RWPE2 (cell line): ENCODE measurements around the gene SLC5A10.

ENCODE experiments used
- ATAC-seq: fragments of 200-7000 bp; cut with Tn5 transposase; 3 replicates; pipeline ENCODE4 v1.9.1; 2021; ENCODE audit warnings: low read depth
- DNase-seq: peaks from one replicate; pipeline ENCODE4 v3.0.0-alpha.2; 2020; ENCODE audit warnings: low spot score
- H3K27ac ChIP-seq: fragments of 450-650 bp; 2 replicates; pipeline ENCODE4 v1.5.1; 2017; ENCODE audit warnings: mild to moderate bottlenecking; ENCODE audit not compliant: poor library complexity, severe bottlenecking
- H3K27me3 ChIP-seq: fragments of 250-450 bp; sonication (Bioruptor Pico); 2 replicates; pipeline ENCODE4 v1.5.1; 2021; ENCODE audit warnings: mild to moderate bottlenecking, moderate library complexity; ENCODE audit not compliant: insufficient read depth, poor library complexity, severe bottlenecking
- H3K36me3 ChIP-seq: fragments of 250-450 bp; sonication (Bioruptor Pico); 2 replicates; pipeline ENCODE4 v1.5.1; 2020; ENCODE audit warnings: low read depth, mild to moderate bottlenecking, moderate library complexity
- H3K4me1 ChIP-seq: fragments of 250-450 bp; sonication (Bioruptor Pico); 2 replicates; pipeline ENCODE4 v1.5.1; 2021; ENCODE audit warnings: mild to moderate bottlenecking, moderate library complexity; ENCODE audit not compliant: insufficient read depth, poor library complexity, severe bottlenecking
- H3K4me3 ChIP-seq: fragments of 250-450 bp; sonication (Bioruptor Pico); 2 replicates; pipeline ENCODE4 v1.5.1; 2021; ENCODE audit warnings: mild to moderate bottlenecking, moderate library complexity; ENCODE audit not compliant: severe bottlenecking
- H3K9me3 ChIP-seq: fragments of 250-450 bp; sonication (Bioruptor Pico); 2 replicates; pipeline ENCODE4 v1.5.1; 2021; ENCODE audit warnings: mild to moderate bottlenecking, moderate library complexity; ENCODE audit not compliant: severe bottlenecking
- CTCF ChIP-seq: fragments of 450-650 bp; IDR thresholded peaks from one replicate; pipeline ENCODE4 v1.5.1; 2017; ENCODE audit warnings: mild to moderate bottlenecking, moderate library complexity; ENCODE audit not compliant: poor library complexity, severe bottlenecking

SLC5A10 gene

GRCh38 chr17:18993905-18994526, 42.1 kb downstream of the SLC5A10 start:
- no peak for TF ChIP-seq CTCF
- no peak for DNase-seq
- H3K4me1 ChIP-seq: no peaks in the 10 kb centered on the region
- no peak for ATAC-seq
- peaks cover 5% of the 10 kb centered on the region for H3K9me3 ChIP-seq
- no peak overlapping the region for H3K27ac ChIP-seq
- H3K36me3 ChIP-seq: peaks cover 50% of the 10 kb centered on the region
- no peaks in the 10 kb centered on the region for H3K27me3 ChIP-seq
- H3K4me3 ChIP-seq: no peak overlapping the region

- Histone ChIP-seq H3K27ac (no peak overlapping the region), H3K27me3 (no peaks in the 10 kb centered on the region), H3K4me3 (no peak overlapping the region), H3K36me3 (peaks cover 52% of the 10 kb centered on the region), H3K9me3 (peaks cover 5% of the 10 kb centered on the region), H3K4me1 (no peaks in the 10 kb centered on the region)
- ATAC-seq (no peak), DNase-seq (no peak)
- no peak for TF ChIP-seq CTCF
Measured at GRCh38 chr17:18994631-18995030, 42.7 kb downstream of the SLC5A10 start.

- Histone ChIP-seq H3K27me3 (no peaks in the 10 kb centered on the region), H3K9me3 (peaks cover 5% of the 10 kb centered on the region), H3K27ac (no peak overlapping the region), H3K4me3 (no peak overlapping the region), H3K36me3 (peaks cover 55% of the 10 kb centered on the region), H3K4me1 (peaks cover 4% of the 10 kb centered on the region)
- TF ChIP-seq CTCF: no peak
- ATAC-seq (no peak), DNase-seq (no peak)
Measured at GRCh38 chr17:18995220-18995619, 43.3 kb downstream of the SLC5A10 start.

- DNase-seq: no peak
- peaks cover 15% of the 10 kb centered on the region for H3K4me1 ChIP-seq
- no peak for ATAC-seq
- no peak overlapping the region for H3K4me3 ChIP-seq
- no peaks in the 10 kb centered on the region for H3K27me3 ChIP-seq
- peaks cover 65% of the 10 kb centered on the region for H3K36me3 ChIP-seq
- peaks cover 5% of the 10 kb centered on the region for H3K9me3 ChIP-seq
- TF ChIP-seq CTCF: no peak
- no peak overlapping the region for H3K27ac ChIP-seq
Measured at GRCh38 chr17:18996458-18996857, 44.5 kb downstream of the SLC5A10 start.

GRCh38 chr17:18997650-18998196, 45.8 kb downstream of the SLC5A10 start:
- no peaks in the 10 kb centered on the region for H3K27me3 ChIP-seq
- ATAC-seq (no peak), DNase-seq (no peak)
- H3K36me3 ChIP-seq: peaks cover 74% of the 10 kb centered on the region
- TF ChIP-seq CTCF: no peak
- H3K27ac ChIP-seq: no peak overlapping the region
- peaks cover 5% of the 10 kb centered on the region for H3K9me3 ChIP-seq
- H3K4me3 ChIP-seq: no peak overlapping the region
- H3K4me1 ChIP-seq: peaks cover 26% of the 10 kb centered on the region
